ENCODE results near the gene SLC6A11.

DNA sequence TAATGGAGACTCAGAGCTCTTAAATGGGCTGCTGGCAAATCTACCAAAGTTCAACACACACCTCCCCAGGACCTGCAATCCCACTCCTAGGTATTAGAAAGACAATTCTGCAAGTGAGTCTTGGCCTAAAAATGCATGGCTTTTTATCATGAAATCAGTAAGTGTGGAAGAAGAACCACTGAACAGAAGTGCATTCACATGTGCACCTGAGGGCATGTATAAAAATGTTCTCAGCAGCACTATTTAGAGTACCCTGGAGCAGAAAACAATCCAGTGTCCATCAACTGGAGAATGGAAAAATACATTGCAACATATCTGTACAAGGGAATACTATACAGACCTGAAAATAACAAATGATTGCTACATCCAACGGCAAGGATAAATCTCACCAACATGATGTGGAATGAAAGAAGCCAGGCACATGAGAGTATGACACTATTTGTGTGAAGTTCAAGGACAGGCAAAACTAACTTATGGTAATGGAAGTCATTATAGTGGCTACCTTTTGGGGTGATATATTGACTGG is 168.4 kb downstream of the SLC6A11 start:
- TF ChIP-seq EP300 (IDR thresholded peaks at IDR 0.05) (no peak), POLR2A (IDR thresholded peaks at IDR 0.05) (no peak), POLR2AphosphoS5 (IDR thresholded peaks at IDR 0.05) (no peak)
- TF ChIP-seq, protein P1, sequence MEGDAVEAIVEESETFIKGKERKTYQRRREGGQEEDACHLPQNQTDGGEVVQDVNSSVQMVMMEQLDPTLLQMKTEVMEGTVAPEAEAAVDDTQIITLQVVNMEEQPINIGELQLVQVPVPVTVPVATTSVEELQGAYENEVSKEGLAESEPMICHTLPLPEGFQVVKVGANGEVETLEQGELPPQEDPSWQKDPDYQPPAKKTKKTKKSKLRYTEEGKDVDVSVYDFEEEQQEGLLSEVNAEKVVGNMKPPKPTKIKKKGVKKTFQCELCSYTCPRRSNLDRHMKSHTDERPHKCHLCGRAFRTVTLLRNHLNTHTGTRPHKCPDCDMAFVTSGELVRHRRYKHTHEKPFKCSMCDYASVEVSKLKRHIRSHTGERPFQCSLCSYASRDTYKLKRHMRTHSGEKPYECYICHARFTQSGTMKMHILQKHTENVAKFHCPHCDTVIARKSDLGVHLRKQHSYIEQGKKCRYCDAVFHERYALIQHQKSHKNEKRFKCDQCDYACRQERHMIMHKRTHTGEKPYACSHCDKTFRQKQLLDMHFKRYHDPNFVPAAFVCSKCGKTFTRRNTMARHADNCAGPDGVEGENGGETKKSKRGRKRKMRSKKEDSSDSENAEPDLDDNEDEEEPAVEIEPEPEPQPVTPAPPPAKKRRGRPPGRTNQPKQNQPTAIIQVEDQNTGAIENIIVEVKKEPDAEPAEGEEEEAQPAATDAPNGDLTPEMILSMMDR (IDR thresholded peaks at IDR 0.05) = no peak

Data from upper lobe of left lung (tissue), 4 donors.